Stimulated activated CD8-positive, alpha-beta memory T cell treated with anti-CD3 and anti-CD28 coated beads, Interleukin-2, amount 100 ng/mL, for 48 hours (primary cell): ENCODE data around the gene STAP1.

Experiments used
- DNase-seq, 2 donors: peaks; one replicate each; pipeline ENCODE4 v3.0.0-alpha.2; 2020; ENCODE audit warnings: low read depth in 2 of 2

Gene STAP1

GRCh38 chr4:67556436-67556835 lies 2.1 kb upstream of the STAP1 start:
- DNase-seq = no peak

GRCh38 chr4:67565284-67565683 lies 6.8 kb downstream of the STAP1 start:
- DNase-seq = no peak

DNA sequence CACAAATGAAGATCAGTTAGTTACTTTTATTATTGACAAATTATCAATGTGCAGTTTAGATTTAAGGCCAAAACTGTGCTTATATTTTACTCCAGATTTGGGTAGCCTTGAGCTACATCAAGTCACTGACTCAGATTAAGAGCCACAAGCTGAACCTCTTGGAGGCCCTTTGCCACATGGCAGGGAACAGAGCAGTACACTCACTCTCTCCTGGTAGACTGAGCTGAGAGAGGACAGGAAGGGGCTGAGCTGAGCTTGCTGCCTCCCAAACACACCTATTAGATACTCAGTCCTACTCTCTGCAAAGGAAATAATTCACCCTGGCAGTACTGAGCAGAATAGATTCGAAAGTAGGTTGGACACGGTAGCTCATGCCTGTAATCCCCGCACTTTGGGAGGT lies 7.8 kb downstream of the STAP1 start:
- no peak for DNase-seq

DNA sequence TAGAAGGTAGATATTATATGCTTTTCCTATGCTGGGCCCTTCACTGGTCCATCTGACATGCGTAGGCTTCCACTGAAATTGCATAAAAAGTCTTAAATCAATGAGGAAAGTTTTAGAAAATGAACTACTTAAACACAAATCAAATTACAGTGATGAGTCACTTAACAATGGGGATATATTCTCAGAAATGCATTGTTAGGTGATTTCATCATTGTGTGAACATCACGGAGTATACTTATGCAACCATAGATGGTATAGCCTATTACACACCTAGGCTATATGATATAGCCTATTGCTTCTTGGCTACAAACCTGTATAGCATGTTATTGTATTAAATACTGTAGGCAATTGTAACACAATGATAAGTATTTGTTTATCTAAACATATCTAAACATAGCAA lies 10.3 kb downstream of the STAP1 start:
- DNase-seq = no peak

GRCh38 chr4:67570537-67570936 lies 12.0 kb downstream of the STAP1 start:
- no peak for DNase-seq

DNA sequence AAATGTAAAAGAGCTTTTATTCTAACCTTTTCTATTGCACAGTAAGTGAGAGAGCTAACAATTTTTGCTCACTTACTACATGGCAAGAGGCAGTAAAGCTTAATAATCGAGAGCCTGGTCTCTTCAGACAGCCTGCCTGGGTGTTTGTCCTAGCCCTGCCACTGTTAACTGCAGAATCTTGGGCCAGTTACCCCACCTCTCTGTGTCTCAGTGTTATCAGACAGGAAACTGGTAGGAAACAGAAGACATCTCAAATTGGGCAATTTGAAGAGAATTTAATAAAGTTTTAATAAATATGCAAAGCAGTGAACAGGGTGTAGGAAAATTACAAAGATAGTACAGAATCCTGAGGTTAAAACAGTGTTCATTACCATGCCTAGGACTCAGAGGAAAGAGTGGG lies 13.4 kb downstream of the STAP1 start:
- no peak for DNase-seq

GRCh38 chr4:67573193-67573592 lies 14.7 kb downstream of the STAP1 start:
- no peak for DNase-seq

DNA sequence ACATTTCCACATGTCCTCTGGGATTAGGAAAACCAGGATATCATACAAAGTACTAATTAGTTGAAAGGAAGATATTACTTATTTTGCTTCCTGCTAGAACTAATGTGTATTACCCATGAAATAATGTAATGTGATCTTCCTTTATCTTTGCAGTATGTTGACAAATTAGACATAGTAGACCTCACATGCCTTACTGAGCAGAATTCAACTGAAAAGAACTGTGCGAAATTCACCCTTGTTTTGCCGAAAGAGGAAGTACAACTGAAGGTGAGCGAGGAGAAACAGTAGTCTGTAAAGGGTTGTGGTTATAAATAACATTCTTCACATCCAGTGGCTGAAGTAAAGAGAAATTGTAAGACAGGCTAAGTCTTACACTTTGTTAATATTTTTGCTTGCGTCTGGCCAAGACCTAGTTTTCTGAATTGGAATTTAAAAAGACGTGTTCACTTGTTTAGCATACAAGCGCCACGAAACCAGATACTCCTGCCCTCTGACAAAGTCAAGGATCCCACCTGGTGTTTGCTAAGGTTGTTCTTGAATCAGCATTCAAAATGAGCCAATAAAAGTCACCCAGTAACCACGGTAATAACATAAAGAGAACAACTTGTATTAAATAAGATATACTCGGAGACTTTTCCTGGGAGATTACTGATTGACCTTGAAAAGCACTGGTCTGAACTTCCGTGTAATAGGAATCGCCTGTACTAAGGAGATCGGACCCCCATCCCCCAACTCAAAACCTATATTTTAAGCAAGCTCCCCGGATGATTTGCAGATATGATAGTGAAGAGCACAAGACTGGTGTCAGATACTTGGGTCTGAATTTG lies 16.9 kb downstream of the STAP1 start:
- DNase-seq = no peak

- no peak for DNase-seq
These were observed 17.5 kb downstream of the STAP1 start for GRCh38 chr4:67576059-67576466.

DNA sequence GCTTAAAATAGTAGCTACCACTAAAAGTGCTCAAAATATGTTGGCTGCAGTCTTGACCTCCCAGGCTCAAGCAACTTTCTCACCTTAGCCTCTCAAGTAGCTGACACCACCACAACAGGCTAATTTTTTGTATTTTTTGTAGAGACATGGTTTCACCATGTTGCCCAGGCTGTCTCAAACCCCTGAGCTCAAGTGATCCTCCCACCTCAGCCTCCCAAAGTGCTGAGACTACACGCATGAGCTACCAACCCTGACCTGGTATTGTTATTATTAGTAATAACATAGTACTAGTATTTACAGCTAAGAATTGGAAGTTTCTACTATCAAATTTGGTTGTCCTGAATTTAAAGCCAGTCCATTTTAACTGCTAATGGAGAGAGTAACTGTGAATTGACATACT lies 18.0 kb downstream of the STAP1 start:
- no peak for DNase-seq

DNA sequence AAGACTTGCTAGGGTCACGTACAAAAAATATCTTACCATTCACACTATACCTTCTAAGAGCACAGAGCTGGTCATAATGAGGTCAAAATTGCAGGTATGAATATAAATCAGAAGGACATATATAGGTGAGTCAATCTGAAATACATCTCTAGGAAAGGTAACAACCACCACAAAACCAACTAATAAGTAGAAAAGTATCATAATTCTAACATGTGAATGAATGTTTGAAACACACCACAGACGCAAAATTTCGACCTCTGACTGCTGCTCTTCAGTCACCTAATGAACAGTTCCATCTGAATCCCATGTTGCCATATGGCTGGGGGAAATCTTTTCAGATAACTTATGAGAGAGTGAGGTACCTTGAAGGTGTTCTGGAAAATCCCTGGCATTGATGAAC lies 22.1 kb downstream of the STAP1 start:
- no peak for DNase-seq

GRCh38 chr4:67581208-67581857 lies 22.8 kb downstream of the STAP1 start:
- DNase-seq = no peak

- no peak for DNase-seq
These were observed 23.4 kb downstream of the STAP1 start for GRCh38 chr4:67581913-67582312.

DNA sequence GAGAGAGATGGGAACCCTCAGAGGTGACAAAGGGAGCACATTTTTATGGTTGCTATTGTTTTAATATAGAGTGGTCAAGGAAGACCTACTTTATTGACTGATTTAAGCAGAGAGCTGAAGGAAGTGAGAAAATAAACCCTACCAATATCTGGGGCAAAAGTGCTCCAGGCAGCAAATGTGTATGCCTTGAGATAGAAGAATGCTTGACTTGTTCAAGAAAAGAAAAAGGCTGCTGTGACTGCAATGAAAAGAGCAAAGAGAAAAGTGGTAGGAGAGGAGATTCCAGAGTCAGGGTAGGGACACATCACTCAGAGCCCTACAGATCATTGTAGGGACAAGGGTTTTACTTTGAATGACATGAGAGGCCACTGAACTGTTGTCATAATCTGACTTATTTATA lies 26.0 kb downstream of the STAP1 start:
- DNase-seq = no peak

DNA sequence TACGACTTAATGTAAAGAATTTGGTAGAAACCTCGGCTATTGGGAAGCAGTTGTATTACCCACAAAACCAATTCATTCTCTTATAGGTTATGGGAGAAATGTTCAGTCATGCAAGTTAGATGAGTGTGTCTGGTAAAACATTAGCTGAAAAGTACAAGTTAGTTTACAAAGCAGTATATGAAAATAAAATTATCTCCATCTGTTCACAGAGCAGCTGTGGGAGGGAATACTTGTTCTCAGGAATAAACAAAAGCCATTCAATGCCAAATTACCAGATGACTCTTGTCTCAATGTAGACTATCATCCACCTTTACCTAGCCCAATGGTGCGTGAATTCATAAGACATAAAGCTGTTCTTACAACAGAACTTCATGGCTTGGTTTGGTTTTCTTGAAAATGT lies 28.6 kb downstream of the STAP1 start:
- no peak for DNase-seq

- DNase-seq = no peak
These were observed 35.2 kb downstream of the STAP1 start for GRCh38 chr4:67593741-67594175.

- no peak for DNase-seq
These were observed 44.9 kb downstream of the STAP1 start for GRCh38 chr4:67603310-67604028.

GRCh38 chr4:67604029-67604381 lies 45.5 kb downstream of the STAP1 start:
- DNase-seq = no peak

GRCh38 chr4:67604749-67605148 lies 46.2 kb downstream of the STAP1 start:
- DNase-seq = no peak

DNA sequence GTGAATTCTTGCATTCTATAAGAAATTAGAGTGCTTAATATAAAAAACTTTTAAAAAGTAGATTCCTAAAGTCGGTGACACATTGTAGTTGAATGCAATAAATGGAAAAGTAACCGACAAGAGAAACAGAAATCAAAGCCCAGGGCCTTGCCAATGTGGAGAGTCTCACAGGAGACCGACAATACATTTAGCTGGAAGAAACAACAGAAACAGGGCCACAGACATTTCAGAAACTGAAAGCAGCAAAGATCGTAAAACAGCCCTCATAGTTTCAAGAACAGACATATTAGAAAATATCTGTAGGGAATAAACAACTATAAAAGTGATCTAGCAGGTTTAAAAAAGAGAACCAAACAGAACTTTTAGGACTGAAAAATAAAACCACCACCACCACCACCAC lies 49.5 kb downstream of the STAP1 start:
- no peak for DNase-seq

DNA sequence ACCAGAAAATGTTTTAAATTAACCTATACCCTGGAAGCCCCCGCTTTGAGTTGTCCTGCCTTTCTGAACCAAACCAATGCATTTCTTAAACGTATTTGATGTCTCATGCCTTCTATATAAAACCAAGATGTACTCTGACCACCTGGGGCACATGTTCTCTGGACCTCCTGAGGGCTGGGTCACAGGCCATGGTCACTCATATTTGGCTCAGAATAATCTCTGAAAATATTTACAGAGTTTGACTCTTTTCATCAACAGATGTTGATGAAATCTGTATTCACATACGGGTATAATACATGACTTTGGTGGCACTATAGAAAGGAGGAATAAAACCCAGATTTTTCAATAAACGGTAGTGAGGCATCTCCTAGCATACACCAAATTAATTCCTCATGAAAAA lies 55.7 kb downstream of the STAP1 start:
- DNase-seq = no peak

- DNase-seq = no peak
These were observed 56.6 kb downstream of the STAP1 start for GRCh38 chr4:67615119-67615518.

GRCh38 chr4:67616478-67616877 lies 58.0 kb downstream of the STAP1 start:
- no peak for DNase-seq
